ENCODE data around the gene PRKAG2. TPM values are rescaled to one million over a fixed set of nuclear protein-coding genes. Genes with fewer than 3 reads are reported as not detected.

Gene PRKAG2
- total and polyA plus RNA-seq, 4 donors, result 3.6 to 25.1 (median 16.8) TPM

GRCh38 chr7:151647874-151648273 lies 229.0 kb downstream of the PRKAG2 start (continued):
- TF ChIP-seq CTCF (IDR thresholded peaks at IDR 0.05; ENCODE audit: low read depth, low read length, missing input control), result no peak

- WGBS, result 96% methylated on average over 5 of the region's 5 CpGs
- Histone ChIP-seq H3K36me3 (ENCODE audit: control insufficient read depth in 4 of 4, insufficient read depth in 3 of 4, low read depth in 1 of 4, low read length in 3 of 4) (peaks cover 0 to 5% (median 0%) of the 10 kb centered on the region in 4 donors), H3K9ac (ENCODE audit: low read depth in 1 of 2, low read length in 2 of 2) (no peak overlapping the region), H3K27ac (ENCODE audit: low read depth in 1 of 2, low read length in 2 of 2) (no peak overlapping the region), H3K9me3 (ENCODE audit: control insufficient read depth in 4 of 4, low read length in 3 of 4) (no peaks in the 10 kb centered on the region), H3K27me3 (ENCODE audit: control insufficient read depth in 4 of 4, insufficient read depth in 4 of 4, low read length in 3 of 4) (no peaks in the 10 kb centered on the region), H3K4me1 (ENCODE audit: control insufficient read depth in 4 of 4, insufficient read depth in 4 of 4, low read length in 3 of 4) (peaks cover 0 to 19% (median 4%) of the 10 kb centered on the region in 4 donors), H3K4me3 (ENCODE audit: low read depth in 1 of 3, low read length in 3 of 3) (no peak overlapping the region)
- TF ChIP-seq SP1 (IDR thresholded peaks at IDR 0.05), result no peak
- TF ChIP-seq NR2F2 (IDR thresholded peaks at IDR 0.05), result no peak
- no peak for TF ChIP-seq ATF3 (IDR thresholded peaks at IDR 0.05)
- no peak for TF ChIP-seq HNF4A (conservative IDR thresholded peaks at IDR 0.05)
- TF ChIP-seq REST (IDR thresholded peaks at IDR 0.05), result no peak
- no peak for TF ChIP-seq ZBTB33 (IDR thresholded peaks at IDR 0.05)
- no peak for TF ChIP-seq TAF1 (conservative IDR thresholded peaks at IDR 0.05)
- no peak for TF ChIP-seq FOXA1 (IDR thresholded peaks at IDR 0.05)
- TF ChIP-seq CTCF (IDR thresholded peaks at IDR 0.05; ENCODE audit: low read depth, low read length, missing input control), result no peak
- TF ChIP-seq MAX (IDR thresholded peaks at IDR 0.05), result no peak
- no peak for TF ChIP-seq JUND (IDR thresholded peaks at IDR 0.05)
- no peak for TF ChIP-seq GABPA (IDR thresholded peaks at IDR 0.05 in 1 of 2, conservative IDR thresholded peaks at IDR 0.05 in 1 of 2)
- TF ChIP-seq RAD21 (IDR thresholded peaks at IDR 0.05), result no peak
- DNase-seq (ENCODE audit: low spot score), result no peak
Measured at GRCh38 chr7:151647006-151647405, 229.9 kb downstream of the PRKAG2 start.
